ENCODE results near the gene KCNK3.

DNA sequence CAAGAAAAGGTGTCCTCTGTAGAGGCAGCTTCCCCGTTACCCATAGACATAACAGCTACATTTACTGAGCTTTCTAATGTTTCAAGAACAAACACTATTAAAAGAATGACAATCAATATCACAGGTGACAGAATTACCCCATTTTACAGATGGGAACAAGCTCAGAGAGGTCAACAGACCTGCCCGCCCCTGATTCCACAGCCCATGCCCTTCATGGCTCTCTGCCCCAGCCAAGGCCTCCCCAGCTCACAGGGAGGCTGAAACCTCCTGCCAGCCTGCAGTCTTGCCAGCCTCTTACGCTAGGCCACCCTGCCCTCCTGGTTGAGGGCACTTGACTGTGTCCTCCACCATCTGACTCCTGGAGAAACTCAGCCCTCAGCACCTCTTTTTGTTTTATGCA, 52.4 kb downstream of the KCNK3 start:
- TF ChIP-seq RCOR1 (IDR thresholded peaks at IDR 0.05; ENCODE audit: low read length) (no peak), SIN3A (IDR thresholded peaks at IDR 0.05; ENCODE audit: borderline replicate concordance, low read depth, low read length) (no peak), EZH2phosphoT487 (IDR thresholded peaks at IDR 0.05; ENCODE audit: borderline replicate concordance, low read depth) (no peak)

Measured in SK-N-SH (cell line).